GM12873 (cell line): ENCODE measurements around the gene PRICKLE3.

Experiments used
- TF ChIP-seq, protein P1 (sequence below): IDR thresholded peaks from 2 replicates; pipeline ENCODE4 v1.5.1; 2012; ENCODE audit warnings: low read depth, mild to moderate bottlenecking, moderate library complexity, low read length, control low read depth; ENCODE audit not compliant: insufficient read depth; ENCODE audit errors: missing control alignments

PRICKLE3 gene

DNA sequence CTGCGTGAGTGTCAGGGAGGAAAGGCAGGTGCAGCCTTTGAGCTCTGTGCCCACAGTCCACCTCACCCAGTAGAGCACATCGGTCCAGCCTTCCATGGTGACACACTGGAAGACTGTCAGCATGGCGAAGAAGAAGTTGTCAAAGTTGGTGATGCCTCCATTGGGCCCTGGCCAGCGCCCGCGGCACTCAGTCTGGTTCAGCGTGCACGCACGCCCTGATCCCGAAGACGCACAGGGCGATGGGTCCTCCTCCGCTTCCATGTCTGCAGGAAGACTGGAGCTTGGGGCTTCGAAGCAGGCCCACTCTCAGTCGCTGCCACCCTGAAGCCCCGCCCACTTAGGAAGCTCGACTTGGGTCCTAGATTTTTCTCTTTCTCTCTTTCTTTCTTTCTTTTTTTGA lies 42.0 kb upstream of the PRICKLE3 start:
- TF ChIP-seq, protein P1, sequence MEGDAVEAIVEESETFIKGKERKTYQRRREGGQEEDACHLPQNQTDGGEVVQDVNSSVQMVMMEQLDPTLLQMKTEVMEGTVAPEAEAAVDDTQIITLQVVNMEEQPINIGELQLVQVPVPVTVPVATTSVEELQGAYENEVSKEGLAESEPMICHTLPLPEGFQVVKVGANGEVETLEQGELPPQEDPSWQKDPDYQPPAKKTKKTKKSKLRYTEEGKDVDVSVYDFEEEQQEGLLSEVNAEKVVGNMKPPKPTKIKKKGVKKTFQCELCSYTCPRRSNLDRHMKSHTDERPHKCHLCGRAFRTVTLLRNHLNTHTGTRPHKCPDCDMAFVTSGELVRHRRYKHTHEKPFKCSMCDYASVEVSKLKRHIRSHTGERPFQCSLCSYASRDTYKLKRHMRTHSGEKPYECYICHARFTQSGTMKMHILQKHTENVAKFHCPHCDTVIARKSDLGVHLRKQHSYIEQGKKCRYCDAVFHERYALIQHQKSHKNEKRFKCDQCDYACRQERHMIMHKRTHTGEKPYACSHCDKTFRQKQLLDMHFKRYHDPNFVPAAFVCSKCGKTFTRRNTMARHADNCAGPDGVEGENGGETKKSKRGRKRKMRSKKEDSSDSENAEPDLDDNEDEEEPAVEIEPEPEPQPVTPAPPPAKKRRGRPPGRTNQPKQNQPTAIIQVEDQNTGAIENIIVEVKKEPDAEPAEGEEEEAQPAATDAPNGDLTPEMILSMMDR = no peak

DNA sequence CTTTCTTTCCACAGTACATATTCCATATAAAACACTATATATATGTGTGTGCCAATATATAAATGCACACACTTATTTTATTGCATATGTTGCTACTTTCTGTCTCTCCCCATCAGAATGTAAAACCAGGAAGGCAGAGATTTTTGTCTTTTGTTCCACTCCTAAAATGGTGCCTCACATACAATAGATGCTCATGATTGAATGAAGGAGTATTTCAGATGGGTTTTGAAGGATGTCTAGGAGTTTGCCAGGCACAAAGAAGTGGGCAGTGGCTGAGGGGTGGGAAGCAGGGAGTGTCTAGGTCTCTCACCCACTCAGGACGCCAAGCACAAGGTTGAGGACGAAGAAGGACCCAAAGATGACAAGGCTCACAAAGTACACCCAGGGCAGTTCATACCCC lies 41.6 kb upstream of the PRICKLE3 start:
- TF ChIP-seq, protein P1 = no peak

DNA sequence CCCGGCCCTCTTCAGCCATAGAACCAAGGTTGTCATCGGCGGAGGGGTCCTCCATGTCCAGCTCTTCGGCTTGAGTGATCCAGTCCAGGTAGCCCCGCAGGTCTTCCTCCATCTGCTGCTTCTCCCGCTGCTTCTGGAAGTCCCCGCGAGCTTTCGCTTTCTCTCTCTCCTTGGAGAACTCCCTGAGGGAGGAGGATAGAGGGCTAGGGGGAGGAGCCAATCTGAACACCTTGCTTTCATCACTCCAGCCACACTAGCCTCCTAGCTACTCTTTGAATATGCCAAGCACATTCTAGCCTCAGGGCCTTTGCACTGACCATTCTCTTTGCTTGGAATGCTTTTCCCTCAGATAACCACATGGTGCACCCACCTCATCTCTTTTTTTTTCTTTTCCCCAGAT lies 40.8 kb upstream of the PRICKLE3 start:
- TF ChIP-seq, protein P1 = no peak

DNA sequence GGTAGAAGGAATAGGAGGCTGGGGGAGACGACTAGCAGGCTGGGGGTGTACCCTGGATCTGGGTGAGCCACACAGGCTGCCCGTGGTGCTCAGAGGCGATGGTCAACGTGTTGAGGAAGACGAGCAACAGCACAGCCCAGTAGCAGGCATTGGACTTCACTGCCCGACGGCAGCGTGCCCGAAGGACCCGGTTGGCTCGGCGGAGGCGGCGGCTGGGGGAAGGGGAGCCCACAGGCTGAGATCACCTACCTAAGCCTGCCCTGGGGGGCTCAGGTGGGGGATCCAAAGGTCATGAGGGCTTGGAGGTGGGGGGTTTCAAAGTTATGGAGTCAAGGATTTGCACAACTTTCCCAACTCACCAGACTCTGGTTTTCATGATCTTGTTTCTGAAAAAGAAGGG lies 39.7 kb upstream of the PRICKLE3 start:
- TF ChIP-seq, protein P1 = no peak

DNA sequence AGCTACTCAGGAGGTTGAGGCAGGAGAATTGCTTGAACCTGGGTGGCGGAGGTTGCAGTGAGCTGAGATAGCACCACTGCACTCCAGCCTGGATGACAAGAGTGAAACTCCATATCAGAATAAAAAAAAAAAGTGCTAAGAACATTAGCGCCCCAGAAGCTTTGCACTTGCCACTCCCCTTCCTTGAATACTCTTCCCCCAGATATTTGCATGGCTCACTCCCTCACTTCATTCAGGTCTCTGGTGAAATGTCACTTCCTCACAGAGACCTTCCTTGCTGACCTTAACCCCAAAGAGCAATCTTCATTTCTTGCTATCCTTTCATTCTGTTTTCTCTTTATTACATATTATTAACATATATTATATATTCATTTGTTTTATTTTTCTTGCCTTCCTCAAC lies 35.7 kb upstream of the PRICKLE3 start:
- TF ChIP-seq, protein P1 = no peak

DNA sequence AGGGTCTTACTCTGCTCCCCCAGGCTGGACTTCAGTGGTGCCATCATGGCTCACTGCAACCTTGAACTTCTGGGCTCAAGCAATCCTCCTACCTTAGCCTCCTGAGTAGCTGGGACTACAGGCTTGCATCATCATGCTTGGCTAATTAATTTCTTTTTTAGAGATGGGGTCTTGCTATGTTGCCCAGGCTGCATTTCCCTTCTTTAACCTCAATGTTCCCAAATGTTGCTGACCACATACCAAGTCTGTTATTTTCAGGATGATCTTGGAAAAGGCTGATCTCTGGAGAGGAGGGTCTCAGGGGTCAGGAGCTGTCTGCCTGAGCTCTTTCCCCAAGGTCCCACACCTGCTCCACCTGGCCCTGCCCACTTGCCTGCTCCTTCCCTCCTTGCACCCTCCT lies 33.9 kb upstream of the PRICKLE3 start:
- TF ChIP-seq, protein P1 = no peak

DNA sequence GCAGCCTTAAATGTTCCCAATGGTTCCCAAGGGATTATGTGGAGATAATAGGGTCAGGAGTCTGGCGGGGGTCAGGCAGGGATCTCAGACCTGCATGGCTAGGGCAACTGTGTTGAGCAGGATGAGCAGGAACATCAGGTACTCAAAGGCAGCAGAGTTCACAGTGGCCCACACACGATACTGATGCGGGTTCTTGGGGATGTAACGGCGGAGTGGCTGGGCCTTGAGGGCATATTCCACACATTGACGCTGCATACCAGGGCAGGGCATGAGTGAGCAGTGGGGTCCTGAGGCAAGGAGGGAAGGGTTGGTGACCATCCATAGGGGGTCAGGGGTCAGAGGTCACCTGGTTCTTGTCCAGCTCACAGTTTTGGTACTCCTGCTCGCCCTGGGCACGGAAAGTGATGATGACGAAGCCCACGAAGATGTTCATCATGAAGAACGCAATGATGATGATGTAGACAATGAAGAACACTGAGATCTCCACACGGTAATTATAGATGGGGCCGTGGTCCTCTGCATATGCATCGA lies 28.9 kb upstream of the PRICKLE3 start:
- TF ChIP-seq, protein P1 = no peak
